ENCODE data around the gene FGD6.
"Not testable (repeated sequence)": the region's sequence is repeated elsewhere in the genome, so short reads cannot be mapped to it uniquely, and the experiment has no call there.

The FGD6 gene

GRCh38 chr12:95118138-95118787, 99.0 kb downstream of the FGD6 start:
- no peak for DNase-seq

DNA sequence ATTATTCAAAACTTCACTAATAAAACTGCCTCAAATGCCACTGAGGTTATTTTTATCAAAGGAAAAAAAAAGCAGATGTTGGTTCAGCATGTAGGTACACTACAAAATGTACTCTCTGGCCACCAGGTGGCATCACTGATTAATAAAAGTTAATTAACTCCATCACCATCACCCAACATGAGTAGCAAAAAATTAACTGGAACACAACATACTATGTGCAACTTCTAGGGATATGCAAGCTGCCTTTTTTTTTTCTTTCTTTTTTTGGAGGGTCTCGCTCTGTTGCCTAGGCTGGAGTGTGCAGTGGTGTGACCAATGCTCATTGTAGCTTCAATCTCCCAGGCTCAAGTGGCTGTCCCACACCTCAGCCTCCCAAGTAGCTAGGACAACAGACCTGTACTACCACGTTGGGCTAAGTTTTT, 100.1 kb downstream of the FGD6 start:
- DNase-seq, result peak; percentile 59

- no peak for DNase-seq
Observed at GRCh38 chr12:95116773-95117172, 100.5 kb downstream of the FGD6 start.

DNA sequence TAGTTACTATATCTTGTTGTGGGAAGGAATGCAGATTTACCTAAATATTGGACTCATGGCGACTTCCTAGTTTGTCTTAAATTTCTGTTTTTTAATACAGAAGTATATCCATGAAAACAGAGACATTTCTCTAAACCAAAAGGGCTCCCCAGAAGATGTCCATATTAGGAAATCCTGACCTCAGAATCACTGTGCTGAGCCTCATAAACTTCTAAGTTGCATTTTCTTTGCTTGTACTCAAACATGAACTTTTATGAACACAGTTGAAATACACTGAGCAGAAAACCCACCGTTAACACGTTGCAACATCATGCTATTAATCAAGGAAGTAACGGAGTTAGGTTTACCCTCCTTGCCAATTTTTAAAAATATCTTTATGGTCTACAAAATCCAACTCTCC, 100.9 kb downstream of the FGD6 start:
- no peak for DNase-seq

DNA sequence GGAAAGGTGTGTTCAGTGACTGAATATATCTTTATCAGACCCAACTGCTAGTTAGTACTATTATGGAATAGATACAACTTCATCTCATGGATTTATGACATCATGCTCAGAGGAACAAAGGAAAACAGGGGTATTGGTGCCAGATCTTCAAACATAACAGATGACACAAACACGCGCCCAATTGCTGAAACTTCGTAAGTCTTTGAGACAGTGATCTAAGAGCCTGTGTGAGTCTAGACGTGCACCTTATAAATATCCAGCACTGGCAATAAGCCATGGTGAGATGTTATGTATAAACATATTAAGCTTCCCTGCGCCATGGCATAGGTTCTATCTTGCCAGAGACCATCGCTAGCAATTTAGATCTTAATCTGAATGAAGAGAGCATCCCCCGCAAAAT, 101.6 kb downstream of the FGD6 start:
- DNase-seq, result no peak

DNA sequence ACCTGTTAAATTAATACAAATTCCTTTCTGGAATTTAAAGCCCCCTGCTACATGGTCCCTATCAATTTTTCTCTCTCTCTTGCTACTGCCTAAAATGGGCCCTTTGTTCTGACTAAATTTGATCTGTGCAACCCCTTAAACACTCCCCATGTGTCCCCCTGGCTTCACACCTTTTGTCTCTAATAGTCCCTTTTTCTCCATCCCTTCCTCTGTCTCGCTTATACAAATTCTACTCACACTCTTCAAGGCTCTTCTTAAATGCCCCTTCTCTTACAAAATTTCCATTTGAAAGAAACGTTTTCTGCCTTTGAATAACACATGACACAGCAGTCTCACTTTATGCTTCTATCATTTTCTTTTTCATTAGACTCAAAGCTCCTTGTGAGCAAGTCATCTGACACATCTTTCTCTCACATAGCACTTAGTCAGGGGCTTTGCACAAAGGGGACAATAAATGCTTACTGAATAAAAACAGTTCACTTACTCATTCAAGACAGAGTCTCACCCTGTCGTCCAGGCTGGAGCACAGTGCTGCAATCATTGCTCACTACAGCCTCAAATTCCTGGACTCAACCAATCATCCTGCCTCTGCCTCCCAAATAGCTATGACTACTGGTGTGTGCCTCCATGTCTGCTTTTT, 102.4 kb downstream of the FGD6 start:
- no peak for DNase-seq

DNA sequence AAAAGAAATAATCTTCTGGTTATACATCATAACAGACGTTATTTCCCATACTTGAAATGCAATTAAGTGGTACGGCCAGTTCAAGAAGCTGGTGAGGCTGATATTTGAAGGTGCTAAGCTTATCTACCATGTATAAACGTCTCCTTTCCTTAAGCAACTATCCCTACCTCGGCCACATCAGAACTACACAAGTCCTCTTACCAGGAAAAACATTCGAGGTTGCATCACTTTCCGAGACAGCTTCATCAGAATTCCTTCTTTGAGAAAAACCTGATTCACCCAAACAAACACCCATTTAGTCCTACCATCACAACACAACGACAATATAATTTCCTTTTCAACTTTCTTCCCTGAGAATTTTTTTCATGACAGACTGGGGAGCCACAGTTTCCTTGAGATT, 109.9 kb downstream of the FGD6 start:
- DNase-seq, result no peak

DNA sequence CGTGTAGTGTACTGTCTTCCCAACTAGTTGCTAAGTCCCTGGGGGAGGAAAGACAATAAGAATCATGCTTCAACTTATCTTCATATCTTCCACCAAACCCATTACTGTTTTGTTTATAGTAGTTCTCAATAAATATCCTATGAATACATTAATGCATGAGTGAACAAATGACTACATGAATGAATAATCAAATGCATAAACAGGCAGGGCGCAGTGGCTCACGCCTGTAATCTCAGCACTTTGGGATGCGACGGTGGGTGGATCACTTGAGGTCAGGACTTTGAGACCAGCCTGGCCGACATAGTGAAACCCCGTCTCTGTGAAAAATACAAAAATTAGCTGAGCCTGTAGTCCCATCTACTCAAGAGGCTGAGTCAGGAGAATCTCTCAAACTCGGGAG, 111.7 kb downstream of the FGD6 start:
- no peak for DNase-seq

- DNase-seq, result no peak
Observed at GRCh38 chr12:95104919-95105452, 112.3 kb downstream of the FGD6 start.

DNA sequence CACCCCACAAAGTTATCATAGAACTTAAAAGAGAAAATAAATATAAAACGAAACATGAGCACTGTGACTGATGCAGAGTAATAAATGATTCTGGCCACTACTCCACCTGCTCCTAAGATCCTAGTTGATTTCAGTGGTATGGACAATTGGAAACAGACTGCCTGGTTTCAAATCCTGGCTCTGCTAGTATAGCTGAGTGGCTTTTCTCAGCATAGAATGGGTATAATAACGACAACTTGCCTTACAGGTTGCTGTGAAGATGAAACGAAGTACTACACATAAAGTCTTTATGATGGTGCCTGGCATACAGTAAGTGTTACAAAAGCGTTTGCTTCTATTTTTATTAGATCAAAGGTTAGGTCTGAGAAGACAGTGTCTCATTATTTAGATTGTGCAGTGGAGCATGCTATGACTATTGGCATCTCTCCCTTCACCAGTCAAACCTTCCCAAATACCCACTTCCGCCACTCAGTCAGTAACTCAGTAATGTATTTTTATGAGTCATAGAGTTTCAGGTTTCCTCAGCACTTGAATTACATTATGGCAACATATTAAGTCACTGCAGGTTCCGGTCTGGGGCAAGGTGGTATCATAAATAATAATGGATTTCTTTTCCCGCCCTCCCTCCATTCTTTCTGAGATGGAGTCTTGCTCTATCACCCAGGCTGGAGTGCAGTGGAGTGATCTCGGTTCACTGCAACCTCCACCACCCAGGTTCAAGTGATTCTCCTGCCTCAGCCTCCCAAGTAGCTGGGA, 114.2 kb downstream of the FGD6 start:
- DNase-seq, result peak; percentile 78

DNA sequence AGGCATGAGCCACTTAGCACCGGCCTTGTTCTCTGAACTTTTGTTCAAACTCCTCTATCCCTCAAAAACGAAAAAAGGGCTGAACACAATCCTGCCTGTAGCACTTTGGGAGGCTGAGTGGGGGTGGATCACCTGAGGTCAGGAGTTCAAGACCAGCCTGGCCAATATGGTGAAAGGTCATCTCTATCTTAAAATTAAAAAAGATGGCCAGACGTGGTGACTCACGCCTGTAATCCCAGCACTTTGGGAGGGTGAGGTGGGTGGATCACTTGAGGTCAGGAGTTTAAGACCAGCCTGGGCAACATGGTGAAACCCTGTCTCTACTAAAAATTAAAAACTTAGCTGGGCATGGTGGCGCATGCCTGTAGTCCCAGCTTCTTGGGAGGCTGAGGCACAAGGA, 115.3 kb downstream of the FGD6 start:
- DNase-seq, result not testable (repeated sequence)

DNA sequence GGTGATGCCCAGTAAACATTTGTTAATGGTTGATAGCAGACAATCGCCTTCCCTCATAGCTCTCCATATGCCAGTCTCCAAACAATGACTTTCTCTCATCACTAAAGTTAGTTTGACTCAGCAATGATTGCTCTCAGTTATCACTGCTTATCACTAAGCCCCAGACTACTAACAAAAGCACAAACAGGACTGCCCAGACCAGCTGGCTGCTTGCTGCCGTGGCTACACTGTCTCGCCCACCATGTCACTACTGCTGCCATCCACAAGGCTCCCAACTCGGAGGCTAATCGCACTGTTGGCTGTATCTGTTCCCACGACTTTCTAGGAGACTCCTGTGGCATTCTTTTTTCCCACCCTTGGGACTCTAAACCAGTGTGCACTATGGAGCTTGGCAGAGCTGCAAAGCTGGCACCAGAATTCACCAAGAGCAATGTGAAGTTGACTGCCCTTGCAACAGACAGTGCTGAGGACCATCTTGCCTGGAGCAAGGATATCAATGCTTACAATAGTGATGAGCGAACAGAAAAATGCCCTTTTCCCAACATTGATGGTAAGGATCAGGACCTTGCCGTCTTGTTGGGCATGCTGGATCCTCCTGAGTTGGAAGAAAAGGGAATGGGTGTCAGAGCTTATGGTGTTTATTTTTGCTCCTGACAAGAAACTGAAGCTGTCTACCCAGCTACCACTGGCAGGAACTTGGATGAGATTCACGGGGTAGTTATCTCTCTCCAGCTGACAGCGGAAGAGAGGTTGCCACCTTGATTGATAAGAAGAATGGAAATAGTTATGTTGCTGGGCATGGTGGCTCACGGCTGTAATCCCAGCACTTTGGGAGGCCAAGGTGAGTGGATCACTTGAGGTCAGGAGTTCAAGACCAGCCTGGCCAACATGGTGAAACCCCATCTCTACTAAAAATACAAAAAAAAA, 116.7 kb downstream of the FGD6 start:
- DNase-seq, result no peak

DNA sequence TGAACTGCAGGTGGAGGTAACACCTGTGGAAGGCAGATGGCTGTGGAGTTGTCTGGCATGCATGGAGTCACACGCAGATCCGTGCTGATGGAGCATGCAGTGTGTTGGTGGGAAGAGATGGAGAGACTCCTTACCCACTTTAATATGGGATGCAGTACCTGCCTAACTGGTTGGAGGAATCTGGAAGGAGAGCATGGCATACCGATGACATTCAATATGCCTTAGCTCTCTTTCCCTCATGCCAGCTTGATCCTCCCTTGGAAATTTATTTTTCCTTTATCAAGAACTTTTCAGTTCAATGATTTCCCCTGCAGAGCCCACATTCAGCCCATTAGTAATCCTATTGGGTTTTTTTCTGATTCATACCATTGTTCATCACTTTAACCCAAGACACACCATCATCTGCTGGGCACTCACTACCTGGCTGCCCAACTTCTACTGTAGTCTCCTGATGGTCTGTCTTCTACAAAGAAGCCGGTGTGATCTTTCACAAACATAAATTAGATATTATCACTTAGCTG, 117.9 kb downstream of the FGD6 start:
- DNase-seq, result peak; percentile 0

GRCh38 chr12:95096852-95097251, 120.4 kb downstream of the FGD6 start:
- DNase-seq, result peak; percentile 66

- no peak for DNase-seq
Observed at GRCh38 chr12:95096378-95096777, 120.9 kb downstream of the FGD6 start.

DNA sequence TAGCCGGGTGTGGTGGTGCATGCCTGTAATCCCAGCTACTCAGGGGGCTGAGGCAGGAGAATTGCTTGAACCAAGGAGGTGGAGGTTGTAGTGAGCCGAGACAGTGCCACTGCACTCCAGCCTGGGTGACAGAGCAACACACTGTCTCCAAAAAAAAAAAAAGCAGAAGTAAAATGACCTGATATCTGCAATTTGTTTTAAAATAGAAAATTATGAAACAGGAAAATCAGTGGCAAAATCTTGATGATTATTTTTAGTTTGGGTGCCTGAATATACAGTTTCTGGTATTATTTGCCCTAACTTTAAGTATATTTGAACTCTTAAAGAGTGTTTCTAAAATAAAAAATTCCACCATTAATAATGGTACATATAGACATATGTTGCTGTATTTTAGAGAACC, 121.4 kb downstream of the FGD6 start:
- DNase-seq, result not testable (repeated sequence)

GRCh38 chr12:95089462-95089861, 127.8 kb downstream of the FGD6 start:
- no peak for DNase-seq

DNA sequence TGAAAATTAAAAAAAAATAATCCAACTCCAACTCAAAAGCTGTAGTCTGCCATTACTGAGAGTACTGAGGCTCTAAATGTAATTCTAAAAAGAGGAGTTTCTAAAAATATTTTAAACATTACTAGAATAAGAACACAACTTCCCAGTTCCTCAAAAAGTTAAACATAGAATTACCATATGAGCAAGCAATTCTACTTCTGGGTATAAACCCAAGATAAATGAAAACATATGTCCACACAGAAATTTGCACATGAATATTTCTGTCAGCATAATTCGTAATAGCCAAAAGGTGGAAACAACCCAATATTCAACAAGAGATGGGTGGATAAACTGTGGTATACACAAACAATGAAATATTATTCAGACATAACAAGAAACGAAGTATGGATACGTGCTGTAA, 128.9 kb downstream of the FGD6 start:
- no peak for DNase-seq

DNA sequence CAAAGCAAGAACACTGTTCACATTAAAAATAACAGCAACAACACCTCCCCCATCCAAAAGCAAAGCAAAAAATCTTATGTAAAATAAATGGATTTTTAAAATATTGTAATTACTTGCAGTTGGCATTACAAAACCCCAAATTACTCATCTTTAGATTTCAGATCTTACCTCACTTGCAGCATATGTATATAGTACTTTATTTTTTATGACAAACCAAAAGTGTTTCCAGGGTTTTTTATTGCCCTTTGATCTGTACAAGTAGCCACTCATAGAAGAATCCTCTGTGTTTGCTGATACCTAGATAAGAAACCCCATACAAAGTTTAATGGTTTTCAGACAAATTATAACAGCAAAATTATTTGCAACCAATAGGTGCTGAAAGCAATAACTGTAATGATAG, 131.7 kb downstream of the FGD6 start:
- no peak for DNase-seq

DNA sequence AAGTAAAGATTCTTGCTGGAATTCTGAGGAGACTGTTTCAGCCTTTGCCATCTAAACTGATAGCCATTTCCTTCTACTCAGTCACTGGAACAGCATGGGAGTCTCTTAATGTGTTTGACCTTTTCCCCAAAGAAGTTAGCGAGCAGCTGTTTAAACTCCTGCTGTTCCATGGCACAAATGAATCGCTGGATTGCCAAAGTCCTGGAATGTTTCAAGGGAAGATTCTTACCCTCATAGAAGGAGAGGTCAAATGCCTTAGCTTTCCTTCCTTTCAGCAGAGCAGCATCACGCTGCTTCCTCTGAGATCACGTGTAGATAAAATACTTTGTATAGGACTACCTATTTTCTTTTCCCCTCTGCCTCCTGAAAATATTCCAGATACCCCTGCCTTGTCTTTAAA, 133.3 kb downstream of the FGD6 start:
- no peak for DNase-seq

DNA sequence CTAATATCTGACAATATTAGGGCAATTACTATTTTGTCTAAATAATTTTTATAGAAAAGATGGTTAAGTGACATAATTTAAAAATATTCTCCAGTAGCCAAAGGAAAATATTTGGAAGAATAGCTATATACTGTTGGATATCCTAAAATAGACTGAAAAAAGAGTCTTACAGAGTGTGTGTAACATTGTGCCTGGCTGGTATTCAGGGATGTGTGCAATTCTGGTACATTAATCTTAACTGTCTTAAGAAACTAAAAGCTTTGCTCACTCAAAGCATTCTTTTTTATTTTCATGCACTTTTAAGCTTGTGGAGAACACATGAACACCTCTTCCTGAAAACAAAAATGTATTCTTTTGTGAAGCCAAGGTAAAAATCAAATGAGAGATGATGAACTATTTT, 133.8 kb downstream of the FGD6 start:
- DNase-seq, result no peak

DNA sequence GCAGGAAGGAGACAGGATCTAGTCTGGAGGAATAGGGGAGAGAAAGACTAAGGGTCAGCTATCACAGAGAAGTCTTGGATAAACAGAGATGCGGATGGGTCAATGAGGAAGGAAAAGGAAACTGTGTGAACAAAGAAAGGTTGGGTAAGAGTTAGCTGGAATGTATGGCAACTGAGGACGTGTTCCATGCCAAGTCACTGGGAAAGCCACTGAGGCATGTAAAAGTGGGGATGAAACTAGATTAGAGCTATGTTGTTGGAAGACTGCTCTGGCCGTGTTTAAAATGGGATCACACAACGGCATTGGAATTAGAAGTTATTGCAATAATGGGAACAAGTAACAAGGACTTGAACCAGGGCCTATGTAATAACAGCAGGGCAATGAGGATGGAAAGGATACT, 139.9 kb downstream of the FGD6 start:
- no peak for DNase-seq

DNA sequence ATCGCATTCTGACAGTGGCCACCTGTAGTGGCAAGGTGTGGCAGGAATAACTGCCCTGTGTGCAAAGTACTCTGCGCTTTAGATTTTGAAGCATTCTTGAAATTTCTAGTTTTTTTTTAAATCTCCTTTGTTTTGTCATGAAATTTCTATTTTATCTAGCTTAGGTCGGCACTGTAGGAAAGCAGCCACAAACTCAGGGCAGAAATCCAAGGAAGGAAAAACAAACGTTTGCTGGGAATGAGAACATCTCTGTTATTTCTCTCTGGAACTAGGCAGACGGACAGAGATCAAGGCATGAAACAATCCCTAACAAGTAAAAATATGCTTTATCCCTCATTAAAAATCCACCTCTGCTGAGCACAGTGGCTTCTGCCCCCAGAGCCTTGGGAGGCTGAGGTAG, 142.5 kb downstream of the FGD6 start:
- DNase-seq, result no peak
